SKM-1 treated with dmso at 0.1 percent for 144 hours (cell line): ENCODE data around the gene GIPC3.
A peak's percentile ranks its signal among the peaks of the same experiment; 100 is the strongest.
"Not testable (repeated sequence)": the region's sequence is repeated elsewhere in the genome, so short reads cannot be mapped to it uniquely, and the experiment has no call there.

ENCODE experiments used
- DNase-seq: peaks from one replicate; lab custom pipeline; 2025; ENCODE audit not compliant: unreplicated experiment; lab: John Stamatoyannopoulos, UW

GIPC3 gene

GRCh38 chr19:3550947-3551791, 34.1 kb upstream of the GIPC3 start:
- no peak for DNase-seq

GRCh38 chr19:3551792-3552095, 33.5 kb upstream of the GIPC3 start:
- DNase-seq: no peak

DNA sequence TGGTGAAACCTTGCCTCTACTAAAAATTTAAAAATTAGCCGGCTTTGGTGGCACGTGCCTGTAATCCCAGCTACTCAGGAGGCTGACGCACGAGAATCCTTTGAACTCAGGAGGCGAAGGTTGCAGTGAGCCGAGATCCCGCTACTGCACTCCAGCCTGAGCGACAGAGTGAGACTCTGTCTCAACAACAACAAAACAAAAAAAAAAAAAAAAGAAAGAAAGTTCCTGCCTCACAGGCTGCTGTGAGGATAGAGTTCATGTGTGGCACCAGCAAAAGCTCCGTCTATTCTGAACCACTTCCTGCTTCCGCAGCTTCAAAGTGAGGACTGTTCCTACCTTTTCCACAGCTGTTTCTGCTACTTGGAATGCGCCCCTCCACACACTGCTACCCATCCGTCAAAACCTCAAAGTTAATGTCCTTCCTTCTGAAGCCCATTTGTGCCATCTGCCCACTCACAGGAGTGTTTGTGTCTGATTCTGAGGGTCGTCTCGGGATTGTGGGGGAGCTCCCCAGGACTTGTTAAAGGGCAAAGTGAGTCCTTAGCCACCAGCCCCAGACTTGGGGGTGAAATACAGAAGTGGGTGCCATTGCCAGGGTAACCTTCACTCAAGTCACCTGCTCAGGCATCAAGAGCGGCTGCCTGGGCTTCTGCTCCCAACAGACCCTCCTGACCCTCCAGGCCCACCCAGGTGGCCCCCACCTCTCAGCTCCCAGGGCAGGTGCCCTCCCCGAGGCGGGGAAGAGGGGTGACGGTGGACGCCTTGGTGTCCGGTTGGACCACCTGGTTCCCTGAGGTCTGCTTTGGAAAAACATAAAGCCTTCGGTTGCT, 30.8 kb upstream of the GIPC3 start:
- no peak for DNase-seq

- DNase-seq: no peak
These were observed 29.4 kb upstream of the GIPC3 start for GRCh38 chr19:3555653-3556422.

- no peak for DNase-seq
These were observed 28.8 kb upstream of the GIPC3 start for GRCh38 chr19:3556423-3556977.

DNA sequence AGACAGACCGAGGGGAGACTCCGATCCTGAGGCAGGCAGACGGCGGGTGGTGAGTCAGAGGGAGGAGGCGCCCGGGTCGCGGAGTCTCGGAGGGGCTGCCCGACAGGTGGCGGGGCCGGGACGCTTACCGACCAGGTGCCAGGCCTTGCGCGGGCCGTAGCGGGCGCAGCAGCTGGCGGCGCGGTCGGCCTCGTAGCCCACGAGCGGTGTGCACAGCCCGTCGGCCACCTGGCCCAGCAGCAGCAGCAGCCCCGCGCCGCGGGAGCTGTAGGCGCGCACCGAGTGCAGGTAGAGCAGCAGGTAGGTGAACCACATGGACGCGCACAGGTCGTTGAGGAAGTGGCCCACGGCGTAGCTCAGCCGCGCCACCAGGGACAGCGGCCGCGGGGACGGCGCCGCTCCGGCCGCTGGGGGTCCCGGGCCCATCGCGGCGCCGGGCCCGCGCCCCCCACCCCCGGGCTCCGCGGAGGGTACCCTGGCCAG, 28.3 kb upstream of the GIPC3 start:
- no peak for DNase-seq

- DNase-seq: peak; percentile 89
These were observed 27.6 kb upstream of the GIPC3 start, which contains the start of gene MFSD12 for GRCh38 chr19:3557461-3558248. Gene MFSD12, minus strand, starts transcription at chr19:3557586. Its CDS starts 183 bp downstream, at chr19:3557403.

DNA sequence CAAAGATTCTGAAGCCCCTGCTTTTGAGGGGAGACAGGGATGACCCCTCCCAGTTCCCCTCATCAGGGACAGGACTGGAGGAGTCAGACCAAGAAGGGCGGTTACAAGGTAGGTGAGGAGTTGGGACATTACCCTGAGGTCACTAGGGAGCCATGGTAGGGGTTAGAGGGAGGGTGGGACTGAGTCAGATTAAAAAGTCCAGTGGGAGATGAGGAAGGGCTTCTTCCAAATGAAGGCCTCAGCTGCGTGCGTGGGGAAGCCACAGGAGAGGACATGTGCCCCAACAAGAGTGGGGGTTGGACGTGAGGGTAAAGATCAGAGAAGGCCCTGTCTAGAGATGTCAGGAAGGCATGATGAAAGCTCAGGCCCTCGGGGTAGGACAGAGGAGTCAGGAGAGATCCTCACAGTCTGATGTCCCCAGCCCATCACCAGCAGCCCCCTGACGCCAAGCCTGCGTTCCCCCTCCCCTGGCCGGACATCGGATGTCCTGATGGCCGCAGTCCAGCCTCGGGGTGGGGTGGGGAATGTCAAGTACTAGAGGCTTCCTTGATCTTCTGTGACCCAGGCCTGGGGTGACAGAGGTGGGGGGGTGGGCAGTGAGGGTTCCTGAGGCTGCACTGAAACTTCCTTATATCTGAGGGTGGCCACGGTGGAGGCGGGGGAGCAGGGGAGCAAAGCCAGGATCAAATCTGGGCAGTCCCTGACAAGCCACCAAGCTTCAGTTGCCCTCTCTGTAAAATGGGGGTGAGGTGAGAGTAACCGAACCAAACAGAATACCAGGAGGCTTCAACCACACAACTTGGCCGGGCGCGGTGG, 21.4 kb upstream of the GIPC3 start:
- DNase-seq: no peak

DNA sequence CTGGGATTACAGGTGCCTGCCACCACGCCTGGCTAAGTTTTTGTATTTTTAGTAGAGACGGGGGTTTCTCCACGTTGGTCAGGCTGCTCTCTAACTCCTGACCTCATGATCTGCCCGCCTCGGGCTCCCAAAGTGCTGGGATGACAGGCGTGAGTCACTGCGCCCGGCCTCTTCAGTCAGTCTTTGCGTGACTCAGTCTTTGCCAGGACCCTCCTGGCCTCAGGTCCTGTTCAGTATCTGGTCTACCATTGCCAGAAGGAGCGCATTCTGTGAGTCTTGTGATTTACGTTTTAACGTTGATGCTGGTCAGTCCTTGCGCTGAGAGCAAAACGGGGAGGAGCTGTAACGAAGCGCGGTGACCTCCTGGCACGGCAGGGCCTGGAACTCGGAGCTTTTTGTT, 20.1 kb upstream of the GIPC3 start:
- no peak for DNase-seq

GRCh38 chr19:3570042-3570441, 15.2 kb upstream of the GIPC3 start:
- not testable (repeated sequence) for DNase-seq

- no peak for DNase-seq
These were observed 14.7 kb upstream of the GIPC3 start for GRCh38 chr19:3570606-3571011.

- peak; percentile 99 for DNase-seq
These were observed 13.0 kb upstream of the GIPC3 start for GRCh38 chr19:3572132-3572854.

DNA sequence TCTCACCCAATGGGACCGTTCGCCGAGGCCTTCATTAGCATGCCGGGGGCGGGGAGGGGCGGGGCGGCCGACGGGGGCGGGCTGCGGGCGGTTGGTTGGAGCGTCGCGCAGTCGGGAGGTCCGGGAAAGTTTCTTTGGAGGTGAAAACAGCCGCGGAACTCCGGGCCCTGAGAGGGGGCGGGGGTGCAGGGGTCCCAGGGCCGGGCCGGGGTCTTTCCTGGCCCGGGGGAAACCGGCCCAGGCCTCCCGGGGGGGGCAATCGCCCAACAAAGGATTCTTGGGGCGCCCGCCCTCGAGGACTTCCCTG, 12.5 kb upstream of the GIPC3 start, which contains the start of gene HMG20B:
Gene HMG20B, plus strand, starts transcription at position 90 of the 307 bp plus-strand sequence. CDS start 366 bp downstream, outside the sequence.
- DNase-seq: no peak

GRCh38 chr19:3573162-3573857, 12.0 kb upstream of the GIPC3 start:
- no peak for DNase-seq

GRCh38 chr19:3573858-3574637, 11.2 kb upstream of the GIPC3 start:
- peak; percentile 97 for DNase-seq

DNA sequence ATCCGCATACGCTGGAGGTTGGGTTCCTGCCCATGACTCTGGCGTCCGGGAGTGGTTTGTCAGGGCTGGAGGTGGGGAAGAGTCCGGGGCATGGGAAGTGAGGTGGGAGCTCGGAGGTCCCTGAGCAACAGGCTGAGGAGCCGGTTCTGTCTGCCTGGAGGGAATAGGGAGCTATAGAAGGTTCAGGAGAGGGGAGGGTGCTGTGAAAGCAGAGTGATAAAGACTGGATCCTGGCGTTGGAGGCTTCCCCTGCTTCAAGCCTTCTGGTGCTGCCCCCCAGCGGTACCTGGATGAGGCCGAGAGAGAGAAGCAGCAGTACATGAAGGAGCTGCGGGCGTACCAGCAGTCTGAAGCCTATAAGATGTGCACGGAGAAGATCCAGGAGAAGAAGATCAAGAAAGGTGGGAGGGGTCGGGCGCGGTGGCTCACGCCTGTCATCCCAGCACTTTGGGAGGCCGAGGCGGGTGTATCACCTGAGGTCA, 10.0 kb upstream of the GIPC3 start:
- DNase-seq: peak; percentile 50
